A673 (cell line): Measurements from ENCODE around the gene SOX6. TPM values are rescaled to one million over a fixed set of nuclear protein-coding genes. Genes with fewer than 3 reads are reported as not detected.

Experiments
- BruUV-seq: library from RNA; stranded (reverse); fragments of 400-500 nt; replicated peaks from 2 replicates; lab custom pipeline; 2021; lab: Mats Ljungman, UMichigan
- CTCF ChIA-PET: fragments of 300-600 bp; sonication (Branson Sonifier 250); formaldehyde crosslinking; loops from one replicate; lab custom pipeline; 2022; ENCODE audit warnings: antibody characterized with exemption; lab: Charles Lee
- POLR2A ChIA-PET: fragments of 300-600 bp; sonication (Branson Sonifier 250); formaldehyde crosslinking; loops from one replicate; lab custom pipeline; 2022; ENCODE audit warnings: antibody characterized with exemption; ENCODE audit not compliant: low non-redundant PET; lab: Charles Lee
- DNase-seq: peaks from one replicate; pipeline ENCODE4 v3.0.0-alpha.2; 2015; ENCODE audit warnings: low spot score
- H3K27ac ChIP-seq: fragments of 200-600 bp; sonication (generic); 2 replicates; pipeline ENCODE4 v1.5.1; 2016; ENCODE audit warnings: mixed run types, low read depth, mild to moderate bottlenecking, mixed read lengths, antibody characterized with exemption, low read length; ENCODE audit not compliant: poor library complexity, severe bottlenecking
- H3K27me3 ChIP-seq: fragments of 200-600 bp; sonication (generic); replicated peaks from 2 replicates; pipeline ENCODE4 v1.6.1; 2017; ENCODE audit warnings: mixed run types, low read depth, mild to moderate bottlenecking, mixed read lengths, antibody characterized with exemption, low read length; ENCODE audit not compliant: insufficient read depth, poor library complexity
- H3K36me3 ChIP-seq: fragments of 200-600 bp; sonication (generic); 2 replicates; pipeline ENCODE4 v1.6.1; 2016; ENCODE audit warnings: mixed run types, mild to moderate bottlenecking, mixed read lengths, antibody characterized with exemption, low read length; ENCODE audit not compliant: insufficient read depth, poor library complexity, severe bottlenecking
- H3K4me1 ChIP-seq: fragments of 200-600 bp; sonication (generic); 2 replicates; pipeline ENCODE4 v1.6.1; 2017; ENCODE audit warnings: mixed run types, mild to moderate bottlenecking, mixed read lengths, antibody characterized with exemption, low read length; ENCODE audit not compliant: insufficient read depth, poor library complexity, severe bottlenecking
- H3K4me3 ChIP-seq: fragments of 200-600 bp; sonication (generic); 2 replicates; pipeline ENCODE4 v1.5.1; 2016; ENCODE audit warnings: low read depth, mixed run types, mild to moderate bottlenecking, mixed read lengths, low read length; ENCODE audit not compliant: poor library complexity, severe bottlenecking
- H3K9me3 ChIP-seq: fragments of 200-600 bp; sonication (generic); 2 replicates; pipeline ENCODE4 v1.6.1; 2016; ENCODE audit warnings: mixed run types, low read depth, mild to moderate bottlenecking, mixed read lengths, antibody characterized with exemption, low read length; ENCODE audit not compliant: poor library complexity, severe bottlenecking
- EZH2 ChIP-seq: fragments of 200-600 bp; sonication (generic); IDR thresholded peaks from 2 replicates; pipeline ENCODE4 v1.6.1; 2017; ENCODE audit warnings: borderline replicate concordance, low read depth, mild to moderate bottlenecking, mixed read lengths, antibody characterized with exemption, low read length; ENCODE audit not compliant: poor library complexity, severe bottlenecking
- intact Hi-C: fragments of 100-400 bp; cut with micrococcal nuclease; formaldehyde crosslinking; loops from one replicate; pipeline ENCODE4 v1.10.0; 2022; ENCODE audit not compliant: unreplicated experiment
- total RNA-seq: library from RNA; stranded (reverse); gene quantifications from 2 replicates; pipeline ENCODE4 v1.2.3, GENCODE V29; 2021
- TF ChIP-seq, protein P1 (sequence below): fragments of 300-800, 200-600 bp; sonication (generic); conservative IDR thresholded peaks from 2 replicates; pipeline ENCODE4 v1.5.1; 2017; ENCODE audit warnings: low read depth, mild to moderate bottlenecking, antibody characterized with exemption, low read length, moderate library complexity, mixed read lengths

The SOX6 gene
- total RNA-seq, 1 experiment from 2014 or later, result 27.5 TPM

DNA sequence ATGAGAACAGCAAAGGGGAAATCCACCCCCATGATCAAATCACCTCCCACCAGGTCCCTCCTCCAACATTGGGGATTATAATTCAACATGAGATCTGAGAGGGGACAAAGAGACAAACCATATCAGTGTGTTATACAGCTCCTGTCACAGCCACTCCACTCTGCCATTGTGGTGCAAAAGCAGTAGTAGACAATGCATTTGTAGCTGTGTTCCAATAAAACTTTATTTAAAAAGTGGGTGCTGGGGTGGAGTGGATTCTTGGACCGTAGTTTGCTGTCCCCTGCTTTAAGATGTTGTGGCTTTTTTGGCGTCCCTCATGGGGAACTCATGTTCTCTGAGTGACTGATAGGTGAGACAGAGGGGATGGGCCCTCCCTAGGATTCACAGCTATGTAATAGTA, 399.1 kb downstream of the SOX6 start:
- CTCF ChIA-PET, result no interaction called here

DNA sequence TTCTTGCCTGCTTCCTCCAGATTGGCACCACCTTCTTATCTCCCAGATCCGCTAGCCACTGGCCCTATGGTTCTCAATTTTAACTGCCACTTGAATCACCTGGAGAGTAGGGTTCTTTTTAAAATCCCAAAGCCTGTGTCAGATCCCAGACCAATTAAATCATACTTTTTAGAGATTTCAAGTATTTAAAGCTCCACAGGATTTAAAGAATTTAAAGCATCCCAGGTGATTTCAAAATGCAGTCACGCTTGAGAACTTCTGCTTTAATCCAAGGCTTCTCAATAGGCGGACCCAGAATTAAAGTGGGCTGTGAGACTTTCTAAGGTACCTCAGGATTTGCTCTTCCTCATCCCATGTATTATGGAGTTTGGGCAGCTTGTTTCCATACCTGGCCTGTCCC, 400.0 kb downstream of the SOX6 start:
- ChIA-PET CTCF (no interaction called here), POLR2A (no interaction called here)
- H3K4me1 ChIP-seq, result no peaks in the 10 kb centered on the region
- no peak overlapping the region for H3K4me3 ChIP-seq
- no peaks in the 10 kb centered on the region for H3K36me3 ChIP-seq
- no peak for TF ChIP-seq EZH2
- TF ChIP-seq, protein P1, sequence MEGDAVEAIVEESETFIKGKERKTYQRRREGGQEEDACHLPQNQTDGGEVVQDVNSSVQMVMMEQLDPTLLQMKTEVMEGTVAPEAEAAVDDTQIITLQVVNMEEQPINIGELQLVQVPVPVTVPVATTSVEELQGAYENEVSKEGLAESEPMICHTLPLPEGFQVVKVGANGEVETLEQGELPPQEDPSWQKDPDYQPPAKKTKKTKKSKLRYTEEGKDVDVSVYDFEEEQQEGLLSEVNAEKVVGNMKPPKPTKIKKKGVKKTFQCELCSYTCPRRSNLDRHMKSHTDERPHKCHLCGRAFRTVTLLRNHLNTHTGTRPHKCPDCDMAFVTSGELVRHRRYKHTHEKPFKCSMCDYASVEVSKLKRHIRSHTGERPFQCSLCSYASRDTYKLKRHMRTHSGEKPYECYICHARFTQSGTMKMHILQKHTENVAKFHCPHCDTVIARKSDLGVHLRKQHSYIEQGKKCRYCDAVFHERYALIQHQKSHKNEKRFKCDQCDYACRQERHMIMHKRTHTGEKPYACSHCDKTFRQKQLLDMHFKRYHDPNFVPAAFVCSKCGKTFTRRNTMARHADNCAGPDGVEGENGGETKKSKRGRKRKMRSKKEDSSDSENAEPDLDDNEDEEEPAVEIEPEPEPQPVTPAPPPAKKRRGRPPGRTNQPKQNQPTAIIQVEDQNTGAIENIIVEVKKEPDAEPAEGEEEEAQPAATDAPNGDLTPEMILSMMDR, result no peak
- no peaks in the 10 kb centered on the region for H3K9me3 ChIP-seq
- no peaks in the 10 kb centered on the region for H3K27me3 ChIP-seq
- DNase-seq, result no peak
- no TSS peak for BruUV-seq
- intact Hi-C loops, result no loop called here
- H3K27ac ChIP-seq, result no peak overlapping the region

More for the DNA sequence above, 399.1 kb downstream of the SOX6 start:
- no peaks in the 10 kb centered on the region for H3K9me3 ChIP-seq
- DNase-seq, result no peak
- POLR2A ChIA-PET, result no interaction called here
- intact Hi-C loops, result no loop called here
- no peak overlapping the region for H3K27ac ChIP-seq
- H3K27me3 ChIP-seq, result no peaks in the 10 kb centered on the region
- no peak for TF ChIP-seq EZH2
- TF ChIP-seq, protein P1, result no peak
- no peaks in the 10 kb centered on the region for H3K36me3 ChIP-seq
- no TSS peak for BruUV-seq
- H3K4me1 ChIP-seq, result no peaks in the 10 kb centered on the region
- no peak overlapping the region for H3K4me3 ChIP-seq

DNA sequence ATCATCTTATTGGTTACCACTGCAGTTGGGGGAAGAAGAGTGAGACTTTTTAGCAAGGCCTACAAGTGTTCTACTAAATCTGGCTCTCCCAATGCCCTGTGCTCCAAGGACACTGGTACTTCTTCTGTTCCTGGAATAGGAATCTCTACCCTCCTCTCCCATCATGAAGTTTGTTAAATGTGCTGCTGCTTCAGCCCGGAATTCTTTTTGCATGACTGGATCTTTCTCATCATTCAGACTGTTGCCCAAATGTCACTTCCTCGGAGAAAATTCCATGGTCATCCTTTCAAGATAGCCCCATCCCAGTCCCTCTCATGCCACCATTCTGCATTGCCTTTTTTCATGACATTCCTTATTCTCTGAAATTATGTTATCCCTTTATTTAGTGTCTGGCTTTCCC, 400.8 kb downstream of the SOX6 start:
- Histone ChIP-seq H3K9me3 (no peaks in the 10 kb centered on the region), H3K36me3 (no peaks in the 10 kb centered on the region), H3K27ac (no peak overlapping the region), H3K27me3 (no peaks in the 10 kb centered on the region), H3K4me3 (no peak overlapping the region), H3K4me1 (no peaks in the 10 kb centered on the region)
- intact Hi-C loops, result no loop called here
- TF ChIP-seq, protein P1, result no peak
- TF ChIP-seq EZH2, result no peak
- POLR2A ChIA-PET, result interaction anchor here (0.6 kb wide), 1 partner anchor 22 kb away, joined by 4 read pairs; no protein-coding TSS in a partner anchor
- no peak for DNase-seq
- BruUV-seq, result no TSS peak
- CTCF ChIA-PET, result no interaction called here
